AG10803 (cell line): ENCODE results near the gene NDOR1.
A peak's percentile ranks its signal among the peaks of the same experiment; 100 is the strongest.

Experiments used
- DNase-seq: peaks from one replicate; pipeline ENCODE4 v3.0.0; 2010; ENCODE audit warnings: low read depth
- H3K4me3 ChIP-seq: 2 replicates; pipeline ENCODE4 v1.5.1; 2011; ENCODE audit warnings: mild to moderate bottlenecking, low read length, control low read depth
- TF ChIP-seq, protein P1 (sequence below): conservative IDR thresholded peaks from 2 replicates; pipeline ENCODE4 v1.5.1; 2011; ENCODE audit warnings: mild to moderate bottlenecking, low read length, control low read depth, inconsistent platforms

NDOR1 gene

DNA sequence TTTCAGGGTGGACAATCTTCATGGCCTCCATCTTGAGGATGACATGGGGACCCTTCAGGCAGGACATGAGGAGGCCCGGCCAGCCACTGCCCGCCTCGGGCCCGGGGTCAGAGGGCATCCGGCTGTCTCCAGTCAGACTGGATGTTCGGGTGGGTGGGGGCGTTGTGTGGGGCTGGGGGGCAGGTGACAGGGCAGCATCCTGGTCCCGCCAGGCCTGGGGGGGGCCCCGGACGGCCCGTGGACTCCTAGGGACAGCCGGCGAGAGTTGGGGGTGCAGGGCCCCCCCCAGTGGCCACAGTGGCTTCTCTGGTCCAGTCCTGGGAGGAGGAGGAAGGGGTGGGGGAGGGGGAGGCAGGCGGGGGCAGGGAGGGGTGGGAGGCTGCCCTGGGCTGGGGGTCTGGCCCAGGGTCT, 15.6 kb downstream of the NDOR1 start:
- DNase-seq: no peak
- TF ChIP-seq, protein P1, sequence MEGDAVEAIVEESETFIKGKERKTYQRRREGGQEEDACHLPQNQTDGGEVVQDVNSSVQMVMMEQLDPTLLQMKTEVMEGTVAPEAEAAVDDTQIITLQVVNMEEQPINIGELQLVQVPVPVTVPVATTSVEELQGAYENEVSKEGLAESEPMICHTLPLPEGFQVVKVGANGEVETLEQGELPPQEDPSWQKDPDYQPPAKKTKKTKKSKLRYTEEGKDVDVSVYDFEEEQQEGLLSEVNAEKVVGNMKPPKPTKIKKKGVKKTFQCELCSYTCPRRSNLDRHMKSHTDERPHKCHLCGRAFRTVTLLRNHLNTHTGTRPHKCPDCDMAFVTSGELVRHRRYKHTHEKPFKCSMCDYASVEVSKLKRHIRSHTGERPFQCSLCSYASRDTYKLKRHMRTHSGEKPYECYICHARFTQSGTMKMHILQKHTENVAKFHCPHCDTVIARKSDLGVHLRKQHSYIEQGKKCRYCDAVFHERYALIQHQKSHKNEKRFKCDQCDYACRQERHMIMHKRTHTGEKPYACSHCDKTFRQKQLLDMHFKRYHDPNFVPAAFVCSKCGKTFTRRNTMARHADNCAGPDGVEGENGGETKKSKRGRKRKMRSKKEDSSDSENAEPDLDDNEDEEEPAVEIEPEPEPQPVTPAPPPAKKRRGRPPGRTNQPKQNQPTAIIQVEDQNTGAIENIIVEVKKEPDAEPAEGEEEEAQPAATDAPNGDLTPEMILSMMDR: no peak
- no peak overlapping the region for H3K4me3 ChIP-seq

DNA sequence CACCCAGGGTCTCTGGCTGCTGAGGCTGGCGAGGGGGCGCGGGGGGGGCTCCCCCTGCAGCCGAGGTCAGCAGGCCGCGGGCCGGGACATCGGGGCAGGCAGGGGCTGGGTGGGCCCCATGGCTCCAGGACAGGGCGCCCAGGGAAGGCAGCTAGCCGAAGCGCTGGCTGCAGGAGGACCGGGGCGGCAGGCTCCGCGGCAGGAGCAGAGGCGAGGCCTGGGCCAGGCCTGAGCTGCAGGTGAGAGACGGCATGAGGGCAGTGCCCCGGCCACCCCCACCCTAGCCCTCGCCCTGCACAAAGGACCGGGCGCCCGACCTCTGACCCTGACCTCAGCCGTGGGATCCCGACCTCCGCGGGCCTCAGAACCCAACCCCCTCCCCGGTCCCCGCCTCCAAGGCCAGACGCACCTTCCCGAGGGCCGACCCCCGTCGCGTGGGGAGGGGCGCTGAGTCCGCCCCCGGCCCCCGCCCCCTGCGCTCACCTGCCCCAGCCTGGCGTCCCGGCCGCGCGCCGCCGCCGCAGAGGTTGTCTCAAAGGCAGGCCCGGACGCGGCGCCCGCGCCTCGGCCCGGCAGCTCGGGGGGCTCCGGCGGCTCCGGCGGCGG, 16.1 kb downstream of the NDOR1 start:
- DNase-seq: no peak
- H3K4me3 ChIP-seq: peak overlapping the region; percentile 27
- TF ChIP-seq, protein P1: no peak

DNA sequence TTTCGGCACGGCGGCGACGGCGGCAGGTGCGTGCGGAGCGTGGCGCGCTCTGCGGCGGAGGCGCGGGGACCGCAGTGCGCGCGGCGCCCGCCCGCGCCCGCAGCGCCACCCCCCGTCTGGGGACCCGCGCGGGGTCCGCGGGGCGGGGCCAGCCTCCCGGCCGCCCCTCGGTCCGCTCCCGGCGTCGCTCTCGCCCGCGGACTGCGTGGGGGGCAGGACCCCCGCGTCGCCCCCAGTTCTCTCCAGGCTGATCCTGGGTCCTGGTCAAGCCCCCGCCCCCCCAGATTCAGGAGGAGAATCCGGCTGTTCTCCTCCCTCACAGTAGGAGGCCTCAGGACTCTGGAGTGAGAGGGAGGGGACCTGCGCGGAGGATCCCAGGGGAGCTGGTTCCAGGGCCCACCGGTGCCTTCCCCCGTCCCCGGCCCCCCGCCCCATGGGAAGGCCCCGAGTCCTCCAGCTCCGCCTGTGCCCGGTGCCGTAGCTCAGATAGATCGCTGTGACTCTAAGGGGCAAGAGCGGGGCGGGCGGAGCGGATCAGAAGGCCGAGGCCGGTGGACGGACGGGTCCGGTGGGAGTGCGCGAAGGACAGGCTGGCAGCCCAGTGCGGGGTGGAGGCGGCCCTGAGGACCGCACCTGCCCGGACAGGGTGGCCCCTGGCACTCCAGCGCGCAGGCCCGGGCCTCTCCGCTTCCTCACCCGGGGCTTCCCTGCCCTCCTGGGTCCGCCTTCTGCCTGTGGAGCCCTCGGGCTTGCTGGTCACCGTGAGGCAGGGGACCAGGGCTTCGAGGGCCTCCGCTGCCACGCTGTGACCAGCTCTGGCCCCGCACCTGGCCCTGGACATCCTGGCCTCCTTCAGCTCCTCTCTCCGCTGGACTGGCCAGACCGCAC, 16.9 kb downstream of the NDOR1 start, which contains the start of gene RNF208:
TSS of gene RNF208 (minus strand) at position 51 of the 888 bp plus-strand sequence. CDS start 1,028 bp downstream, outside the sequence.
- H3K4me3 ChIP-seq: peak within 1 kb of the TSS; percentile 84
- no peak for DNase-seq
- TF ChIP-seq, protein P1: no peak

DNA sequence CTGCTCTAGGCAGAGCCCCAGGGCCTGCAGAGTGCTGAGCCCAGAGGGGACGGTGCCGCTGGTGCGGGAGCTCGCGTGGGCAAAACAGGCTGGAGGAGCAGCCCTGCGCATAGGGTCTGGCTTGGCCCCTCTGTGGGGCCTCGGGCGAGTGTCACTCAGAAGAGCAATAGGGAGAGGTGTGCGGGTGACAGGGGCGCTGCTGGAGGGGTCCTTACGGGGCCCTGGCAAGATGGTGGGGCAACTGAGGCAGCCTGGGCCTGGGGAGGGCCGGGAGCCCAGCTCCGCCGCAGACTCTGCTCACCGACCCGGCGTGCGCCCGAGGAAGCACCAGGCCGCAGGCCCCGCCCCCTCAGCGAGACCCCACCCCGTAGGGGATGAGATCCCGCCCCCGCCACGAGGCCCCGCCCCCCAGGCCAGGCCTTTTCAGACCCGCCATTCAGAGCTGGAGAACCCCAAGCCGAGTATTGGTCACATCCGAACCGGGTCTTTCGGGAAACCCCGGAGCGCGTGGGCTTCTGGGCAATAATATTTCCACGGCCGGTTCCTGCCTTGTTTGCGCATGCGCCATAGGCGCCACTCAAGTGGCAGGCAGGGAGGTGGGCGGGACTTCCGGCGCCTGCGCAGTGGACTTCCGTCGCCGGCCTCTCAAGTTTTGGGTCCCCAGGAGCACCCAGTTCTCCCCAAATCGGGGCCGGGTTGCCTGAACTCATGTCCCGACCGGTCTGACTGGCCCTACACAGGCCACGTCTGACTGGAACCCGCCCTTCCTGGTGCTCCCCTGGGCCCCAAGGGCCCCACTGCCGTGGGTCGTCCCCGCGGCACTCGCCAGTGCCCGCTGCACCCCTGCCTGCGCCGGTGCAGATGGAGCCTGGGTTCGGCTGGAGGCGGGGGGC, 17.8 kb downstream of the NDOR1 start:
- DNase-seq: peak; percentile 97
- H3K4me3 ChIP-seq: peak overlapping the region; percentile 84
- TF ChIP-seq, protein P1: no peak

DNA sequence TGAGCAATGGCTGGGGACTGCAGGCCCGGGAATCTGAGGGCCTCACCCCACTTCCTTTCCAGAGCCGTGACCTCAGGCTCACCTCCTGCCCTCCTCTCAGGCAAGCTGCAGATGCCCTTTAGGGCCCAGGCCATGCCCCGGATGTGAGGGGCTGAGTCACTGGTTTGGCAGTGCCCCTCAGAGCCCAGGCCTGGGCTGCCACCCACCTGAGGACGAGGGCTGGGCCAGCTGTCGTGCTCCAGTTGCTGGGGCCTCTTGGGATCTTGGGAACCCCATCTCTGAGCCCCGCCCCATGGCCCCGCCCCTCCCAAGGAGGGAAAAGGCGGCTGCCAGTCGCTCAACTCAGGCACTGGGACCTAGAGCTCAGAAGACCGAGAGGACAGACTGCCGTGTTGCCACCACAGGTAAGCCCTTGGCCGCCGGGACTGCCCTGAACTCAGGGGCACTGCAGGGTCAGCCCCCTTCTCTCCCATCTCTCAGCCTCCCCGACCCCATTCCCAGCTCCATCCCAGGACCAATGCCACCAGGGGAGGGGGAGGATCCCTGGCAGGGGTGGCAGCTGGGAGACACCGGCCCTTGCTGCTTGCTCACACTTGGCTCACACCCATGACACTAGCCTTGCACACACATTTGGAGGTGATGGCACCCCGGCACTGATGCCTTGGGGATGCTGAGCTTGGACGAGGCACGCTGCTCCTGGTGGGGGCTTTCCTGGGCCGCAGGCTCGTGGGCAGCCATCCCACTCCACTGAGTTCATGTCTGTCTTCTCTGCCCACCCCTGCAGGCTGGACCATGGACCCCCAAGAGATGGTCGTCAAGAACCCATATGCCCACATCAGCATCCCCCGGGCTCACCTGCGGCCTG, 19.6 kb downstream of the NDOR1 start, which contains the start of gene CYSRT1:
TSS of gene CYSRT1 (plus strand) at position 345 of the 865 bp plus-strand sequence. CDS start at position 793, 448 bp downstream.
- TF ChIP-seq, protein P1: no peak
- DNase-seq: no peak
- H3K4me3 ChIP-seq: peak within 1 kb of the TSS; percentile 84
